Activated CD4-positive, CD25-positive, alpha-beta regulatory T cell (primary cell): ENCODE data around the gene FBXL17.
"Not testable (repeated sequence)": the region's sequence is repeated elsewhere in the genome, so short reads cannot be mapped to it uniquely, and the experiment has no call there.

Experiments used
- DNase-seq, 4 experiments: peaks; one replicate each; lab custom pipeline; 2025; lab: John Stamatoyannopoulos, UW

The FBXL17 gene

DNA sequence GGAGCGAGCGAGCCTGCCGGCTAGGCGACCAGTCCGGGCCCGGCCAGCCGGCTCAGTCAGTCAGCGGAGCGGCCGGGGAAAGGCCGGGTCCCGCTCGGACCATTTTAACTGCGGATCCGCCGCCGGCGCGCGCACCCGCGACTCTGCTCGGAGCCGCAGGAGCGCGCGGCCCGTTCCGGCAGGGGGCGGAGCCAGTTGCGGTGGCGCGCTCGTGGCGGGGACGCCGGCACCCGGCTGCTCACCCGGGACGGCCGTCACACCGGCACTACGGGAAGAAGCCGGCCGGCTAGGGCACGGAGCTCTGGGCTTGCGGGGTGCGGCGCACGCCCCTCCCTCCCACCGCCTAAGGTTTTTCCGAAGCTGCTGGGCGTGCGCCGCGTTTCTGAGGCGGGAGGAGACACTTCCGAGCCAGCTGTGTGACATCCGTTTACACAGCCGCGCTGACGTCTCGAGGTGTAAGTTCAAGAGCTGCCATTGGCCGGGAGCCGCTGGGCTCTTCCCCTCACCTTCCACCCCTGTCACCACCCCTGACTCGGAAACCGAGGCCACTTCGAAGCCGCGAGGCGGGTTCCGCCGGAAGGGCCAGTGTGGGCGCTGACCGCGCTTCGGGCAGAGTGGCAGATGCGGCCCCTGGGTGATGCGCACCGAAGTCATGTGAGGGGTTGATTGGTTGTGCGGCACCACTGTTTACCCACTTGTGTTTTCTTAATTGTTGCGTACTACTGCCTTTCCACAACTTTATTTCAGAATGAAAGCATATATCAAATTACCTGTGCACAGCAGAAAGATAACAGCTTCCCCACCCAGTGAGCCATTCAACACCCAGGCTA, at the start of gene FBXL17:
Gene FBXL17 (minus strand): TSS at position 145 of the 830 bp plus-strand sequence.
- peak; percentile 78 to 92 (median 86) for DNase-seq

DNA sequence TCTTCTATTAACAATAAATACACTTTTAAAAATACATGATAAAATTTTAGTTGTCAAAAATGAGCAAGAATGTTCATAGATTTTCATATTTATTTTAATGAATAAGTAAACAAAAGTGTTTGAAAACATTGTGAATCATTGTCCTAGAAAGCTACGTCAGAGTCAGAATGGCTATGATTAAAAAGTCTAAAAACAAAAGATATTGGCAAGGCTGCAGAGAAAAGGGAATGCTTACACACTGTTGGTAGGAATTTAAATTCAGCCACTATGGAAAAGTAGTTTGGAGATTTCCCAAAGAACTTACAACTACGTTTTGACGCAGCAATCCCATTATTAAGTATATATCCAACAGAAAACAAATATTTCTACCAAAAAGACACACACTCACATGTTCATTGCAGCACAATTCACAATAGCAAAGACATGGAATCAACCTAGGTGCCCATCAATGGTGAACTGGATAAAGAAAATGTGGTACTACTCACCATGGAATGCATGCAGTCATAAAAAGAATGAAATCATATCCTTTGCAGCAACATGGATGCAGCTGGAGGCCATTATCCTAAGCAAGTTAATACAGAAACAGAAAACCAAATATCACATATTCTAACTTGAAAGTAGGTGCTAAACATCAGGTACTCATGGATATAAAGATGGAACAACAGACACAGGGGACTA, 49.2 kb upstream of the FBXL17 start:
- DNase-seq: no peak

- no peak for DNase-seq
Measured at GRCh38 chr5:108421713-108422112, 39.8 kb upstream of the FBXL17 start.

DNA sequence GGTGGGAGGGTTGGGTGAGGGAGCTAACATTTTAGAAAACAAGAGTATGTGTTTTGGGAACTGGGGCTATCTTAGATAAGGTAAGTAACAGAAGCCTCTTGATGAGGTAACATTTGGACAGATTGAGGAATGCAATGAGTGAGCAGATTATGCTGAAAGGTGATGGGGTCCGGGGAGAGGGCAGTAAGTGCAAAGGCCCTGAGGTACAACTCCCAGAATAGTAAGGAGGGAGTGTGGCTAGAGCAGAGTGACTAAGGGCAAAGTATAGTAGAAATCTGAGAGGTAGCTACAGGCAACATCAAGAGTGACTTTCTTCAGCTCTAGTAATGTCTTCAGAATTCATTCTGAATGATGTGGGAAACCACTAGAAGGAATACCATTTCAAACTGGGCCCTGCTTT, 38.9 kb upstream of the FBXL17 start:
- no peak for DNase-seq

DNA sequence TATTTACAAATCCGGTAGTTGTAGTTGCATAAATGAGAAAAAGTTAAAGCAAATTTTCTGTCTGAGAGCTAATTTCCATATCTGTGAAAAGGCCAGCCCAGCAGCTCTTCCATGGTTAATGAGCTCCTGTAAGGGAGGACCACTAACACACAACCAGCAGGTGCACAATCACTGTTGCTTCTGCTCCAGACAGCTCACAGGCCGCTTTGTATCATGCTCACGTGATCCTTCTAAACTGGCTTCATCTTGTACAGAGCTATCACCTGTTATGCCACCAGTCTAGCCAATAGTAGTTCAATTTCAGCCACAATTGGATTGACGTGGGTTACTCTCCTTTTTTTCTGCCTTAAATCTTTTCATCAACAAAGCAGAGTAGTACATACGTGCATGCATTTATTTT, 38.3 kb upstream of the FBXL17 start:
- DNase-seq: no peak

DNA sequence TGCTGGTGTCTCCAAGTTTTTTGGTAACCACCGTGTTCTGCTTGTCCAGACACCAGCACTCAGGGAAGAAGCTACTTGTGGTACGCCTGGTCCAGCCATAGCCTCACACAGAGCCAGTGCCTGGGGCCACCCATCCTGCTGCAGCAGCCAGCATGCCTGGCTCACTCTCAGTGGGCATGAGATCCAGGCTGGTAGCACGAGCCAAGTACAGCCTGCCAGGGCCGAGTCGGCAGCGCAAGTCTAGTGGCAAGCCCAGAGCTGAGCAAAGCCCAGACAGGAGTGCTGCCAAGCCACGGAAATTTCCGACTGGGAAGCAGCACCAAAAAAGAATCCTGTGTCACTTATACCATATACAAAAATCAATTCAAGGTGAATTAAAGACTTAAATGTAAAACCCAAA, 36.3 kb upstream of the FBXL17 start:
- DNase-seq: no peak

- DNase-seq: no peak
Measured at GRCh38 chr5:108417166-108417670, 35.3 kb upstream of the FBXL17 start.

- no peak for DNase-seq
Measured at GRCh38 chr5:108415726-108416125, 33.8 kb upstream of the FBXL17 start.

DNA sequence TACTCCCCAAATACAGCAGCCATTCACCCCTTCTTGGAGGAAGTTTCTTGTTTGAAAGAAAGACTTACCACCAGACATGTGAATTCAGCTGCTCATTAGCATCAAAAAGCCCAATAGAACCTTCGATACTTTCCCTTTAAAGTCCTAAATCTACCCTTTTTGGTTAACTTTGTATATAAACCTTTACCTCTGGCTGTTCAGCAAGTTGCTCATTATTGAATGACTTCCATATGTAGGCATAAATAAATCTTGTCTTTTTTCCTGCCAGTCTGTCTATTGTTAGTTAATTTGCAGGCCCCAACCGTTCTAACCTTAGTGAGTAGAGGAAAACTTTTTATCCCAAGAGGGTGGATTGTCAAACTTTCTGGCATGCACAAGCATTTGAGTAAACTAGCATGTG, 27.9 kb upstream of the FBXL17 start:
- no peak for DNase-seq

DNA sequence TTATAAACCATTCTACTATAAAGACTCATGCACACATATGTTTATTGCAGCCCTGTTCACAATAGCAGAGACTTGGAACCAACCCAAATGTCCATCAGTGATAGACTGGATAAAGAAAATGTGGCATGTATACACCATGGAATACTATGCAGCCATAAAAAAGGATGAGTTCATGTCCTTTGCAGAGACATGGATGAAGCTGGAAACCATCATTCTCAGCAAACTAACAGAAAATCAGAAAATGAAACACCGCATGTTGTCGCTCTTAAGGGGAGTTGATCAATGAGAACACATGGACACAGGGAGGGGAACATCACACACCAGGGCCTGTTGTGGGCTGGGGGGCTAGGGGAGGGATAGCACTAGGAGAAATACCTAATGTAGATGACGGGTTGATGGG, 23.3 kb upstream of the FBXL17 start:
- not testable (repeated sequence) for DNase-seq

DNA sequence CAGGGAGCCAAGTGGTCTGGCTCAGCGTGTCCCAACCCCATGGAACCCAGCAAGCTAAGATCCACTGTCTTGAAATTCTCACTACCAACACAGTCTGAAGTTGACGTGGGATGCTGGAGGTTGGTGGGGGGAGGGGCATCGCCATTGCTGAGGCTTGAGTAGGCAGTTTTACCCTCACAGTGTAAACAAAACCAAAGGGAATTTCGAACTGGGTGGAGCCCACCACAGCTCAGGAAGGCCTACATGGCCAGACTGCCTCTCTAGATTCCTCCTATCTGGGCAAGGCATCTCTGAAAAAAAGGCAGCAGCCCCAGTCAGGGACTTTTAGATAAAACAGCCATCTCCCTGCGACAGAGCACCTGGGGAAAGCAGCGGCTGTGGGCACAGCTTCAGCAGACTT, 17.1 kb upstream of the FBXL17 start:
- no peak for DNase-seq

DNA sequence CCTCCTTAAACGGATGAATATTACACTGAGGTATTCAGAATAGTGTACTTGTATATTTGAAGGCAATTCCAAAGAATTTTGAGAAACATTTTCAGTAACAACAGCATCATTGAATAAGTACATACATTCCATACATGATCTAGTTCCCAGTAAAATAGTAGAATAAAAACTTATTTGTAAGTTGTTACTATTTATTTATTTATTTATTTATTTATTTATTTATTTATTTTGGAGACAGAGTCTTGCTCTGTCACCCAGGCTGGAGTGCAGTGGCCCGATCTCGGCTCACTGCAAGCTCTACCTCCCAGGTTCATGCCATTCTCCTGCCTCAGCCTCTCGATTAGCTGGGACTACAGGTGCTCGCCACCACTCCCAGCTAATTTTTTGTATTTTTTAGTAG, 14.9 kb upstream of the FBXL17 start:
- not testable (repeated sequence) for DNase-seq

GRCh38 chr5:108387758-108388157, 5.9 kb upstream of the FBXL17 start:
- no peak for DNase-seq

GRCh38 chr5:108386345-108387061, 4.6 kb upstream of the FBXL17 start:
- no peak for DNase-seq

DNA sequence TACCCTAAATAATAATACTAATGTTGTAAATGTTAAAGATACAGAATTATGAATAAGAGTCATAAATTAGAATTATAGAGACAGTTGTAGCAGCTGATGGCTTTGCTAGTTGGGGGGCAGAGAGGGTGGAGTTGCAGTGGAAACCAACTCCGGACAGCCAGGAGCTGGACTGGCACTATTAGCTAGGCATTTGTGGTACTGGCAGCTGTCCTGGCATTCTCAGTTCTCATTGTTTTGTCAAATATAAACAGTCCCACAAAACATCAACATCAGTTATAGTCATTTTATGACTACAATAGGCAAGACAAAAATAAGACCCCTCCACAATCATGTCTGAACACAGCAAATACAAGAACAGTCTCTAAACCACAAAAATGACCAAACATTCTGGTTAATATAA, 2.8 kb upstream of the FBXL17 start:
- no peak for DNase-seq

GRCh38 chr5:108382784-108383330, 959 bp upstream of the FBXL17 start:
- no peak for DNase-seq

DNA sequence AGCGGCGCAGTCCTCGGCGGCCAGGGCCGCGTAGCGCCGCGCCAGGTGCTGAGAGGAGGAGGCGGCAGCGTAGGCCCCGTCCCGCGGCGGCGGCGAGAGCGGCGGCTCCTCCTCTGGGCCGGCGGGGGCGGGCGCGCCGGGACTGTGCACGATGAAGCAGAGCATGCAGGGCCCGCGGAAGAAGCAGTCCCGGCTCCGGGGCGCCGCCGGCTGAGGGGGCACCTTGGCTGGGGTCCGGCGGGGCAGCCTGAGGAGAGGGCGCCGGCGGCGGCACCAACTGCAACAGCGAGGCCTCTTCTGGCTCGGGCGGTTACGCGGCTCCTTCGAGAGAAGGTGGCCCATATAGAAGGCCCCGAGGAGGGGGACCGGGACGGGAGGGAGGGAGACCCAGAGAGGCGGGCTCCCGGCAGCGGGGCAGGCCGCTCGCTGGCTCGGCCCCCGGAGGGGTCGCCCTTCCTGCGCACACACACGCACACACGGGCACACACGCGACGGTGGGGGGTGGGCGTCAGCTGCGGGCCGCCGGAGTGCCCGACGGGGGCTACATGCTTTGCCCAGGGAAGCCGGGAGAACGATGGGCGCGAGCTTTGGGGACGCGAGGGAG, 446 bp downstream of the FBXL17 start:
- peak; percentile 51 to 75 (median 65) for DNase-seq

GRCh38 chr5:108380531-108381349, 1.2 kb downstream of the FBXL17 start:
- peak in 3 of 4 experiments; percentile 4 to 7 (median 5) for DNase-seq

DNA sequence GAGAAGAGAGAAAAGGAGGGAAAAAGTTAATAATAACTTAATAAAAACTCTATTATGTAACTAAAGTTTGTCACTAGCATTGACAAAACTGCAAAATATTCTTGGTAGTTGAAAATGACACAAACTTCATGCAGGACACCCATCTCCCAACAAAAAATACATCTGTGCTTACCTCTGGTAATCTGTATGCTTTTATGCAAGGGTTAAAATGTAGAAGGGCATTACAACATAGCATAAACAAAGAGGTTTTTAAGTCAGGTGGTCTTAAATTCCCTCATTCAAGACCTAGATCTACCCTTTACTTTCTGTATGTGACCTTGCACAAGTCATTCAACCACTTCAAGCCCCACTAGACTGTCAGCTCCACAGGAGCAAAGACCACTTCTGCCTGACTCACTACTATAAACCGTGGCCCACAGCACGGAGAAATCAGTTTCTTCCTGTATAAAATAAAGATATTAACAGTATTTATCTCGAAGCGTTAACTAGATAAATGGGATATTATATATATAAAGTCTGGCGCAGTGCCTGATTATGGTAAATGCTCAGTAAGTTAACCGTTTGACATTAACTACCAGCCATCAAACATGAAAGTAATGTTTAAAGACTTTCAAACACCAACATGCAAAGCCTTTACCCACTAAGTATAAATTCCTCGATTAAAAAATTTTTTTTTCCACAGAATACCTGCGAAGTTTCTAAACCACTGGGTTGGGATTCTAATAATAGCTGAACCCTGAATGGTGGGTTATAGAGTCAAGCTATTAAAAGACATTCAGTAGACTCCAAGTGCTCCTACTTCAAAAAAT, 2.0 kb downstream of the FBXL17 start:
- no peak for DNase-seq

GRCh38 chr5:108375768-108376167, 6.1 kb downstream of the FBXL17 start:
- DNase-seq: no peak
